SK-N-SH (cell line): Measurements from ENCODE around the gene MRRF. TPM values are rescaled to one million over a fixed set of nuclear protein-coding genes. Genes with fewer than 3 reads are reported as not detected.
A peak's percentile ranks its signal among the peaks of the same experiment; 100 is the strongest.

Experiments used
- CTCF ChIA-PET: fragments of 300-600, 350-600 bp; formaldehyde crosslinking; extraction: SDS; loops from one replicate; lab custom pipeline; 2021; lab: Yijun Ruan, JAX
- POLR2A ChIA-PET: fragments of 350-600 bp; sonication (Branson Sonifier 250); formaldehyde crosslinking; extraction: SDS; loops from one replicate; lab custom pipeline; 2020; ENCODE audit warnings: antibody characterized with exemption, inconsistent platforms; lab: Yijun Ruan, JAX
- DNase-seq: peaks from one replicate; pipeline ENCODE4 v3.0.0; 2012
- H2AFZ ChIP-seq: fragments of 200-600 bp; sonication (generic); 2 replicates; pipeline ENCODE4 v1.8.1; 2016; ENCODE audit warnings: antibody characterized with exemption, mild to moderate bottlenecking, low read depth
- H3F3A ChIP-seq: fragments of 200-600 bp; sonication (generic); replicated peaks from 2 replicates; pipeline ENCODE3; 2016; ENCODE audit warnings: antibody characterized with exemption, mild to moderate bottlenecking; ENCODE audit not compliant: insufficient read depth
- H3K27ac ChIP-seq, 2 experiments: fragments of 200-500 bp in 1 of 2; fragments of 200-600 bp in 1 of 2; sonication (Bioruptor generic) in 1 of 2; sonication (generic), shearing (Covaris generic) in 1 of 2; 2 replicates each; pipeline versions ENCODE4 v1.5.1 to v1.6.1; 2014 to 2016; ENCODE audit warnings: low read depth in 2 of 2, inconsistent platforms in 1 of 2, low read length in 1 of 2, mild to moderate bottlenecking in 1 of 2, mixed read lengths in 1 of 2
- H3K27me3 ChIP-seq: fragments of 200-600 bp; sonication (generic), shearing (Covaris generic); 2 replicates; pipeline ENCODE4 v1.6.1; 2016; ENCODE audit warnings: mixed run types; ENCODE audit not compliant: insufficient read depth
- H3K36me3 ChIP-seq, 2 experiments: fragments of 200-500 bp in 1 of 2; fragments of 200-600 bp in 1 of 2; sonication (Bioruptor generic) in 1 of 2; sonication (generic) in 1 of 2; replicated peaks in 1 of 2; 2 replicates each; pipeline versions ENCODE3 to v1.5.1; 2014 to 2016; ENCODE audit warnings: low read length in 1 of 2, mild to moderate bottlenecking in 1 of 2; ENCODE audit not compliant: insufficient read depth in 2 of 2, control insufficient read depth in 1 of 2
- H3K4me1 ChIP-seq, 2 experiments: fragments of 200-500 bp in 1 of 2; fragments of 200-600 bp in 1 of 2; sonication (Bioruptor generic) in 1 of 2; sonication (generic), shearing (Covaris generic) in 1 of 2; 2 replicates each; pipeline versions ENCODE4 v1.5.1 to v1.6.1; 2014 to 2016; ENCODE audit warnings: low read depth in 1 of 2, low read length in 1 of 2, mixed run types in 1 of 2; ENCODE audit not compliant: insufficient read depth in 2 of 2, control insufficient read depth in 1 of 2
- H3K4me2 ChIP-seq: fragments of 200-600 bp; sonication (generic), shearing (Covaris generic); 2 replicates; pipeline ENCODE4 v1.6.1; 2017; ENCODE audit warnings: mixed run types
- H3K4me3 ChIP-seq, 2 experiments: fragments of 200-500 bp in 1 of 2; fragments of 200-600 bp in 1 of 2; sonication (Bioruptor generic) in 1 of 2; sonication (generic), shearing (Covaris generic) in 1 of 2; 2 replicates each; pipeline versions ENCODE4 v1.5.1 to v1.8.1; 2014 to 2016; ENCODE audit warnings: low read depth in 2 of 2, inconsistent platforms in 1 of 2, low read length in 1 of 2, mild to moderate bottlenecking in 1 of 2, mixed read lengths in 1 of 2, moderate library complexity in 1 of 2
- H3K79me2 ChIP-seq: fragments of 200-600 bp; sonication (generic); 2 replicates; pipeline ENCODE4 v1.8.1; 2017; ENCODE audit warnings: mild to moderate bottlenecking; ENCODE audit not compliant: insufficient read depth
- H3K9ac ChIP-seq: fragments of 200-600 bp; sonication (generic); 2 replicates; pipeline ENCODE4 v1.6.1; 2017; ENCODE audit warnings: mixed run types
- H3K9me2 ChIP-seq: fragments of 200-600 bp; sonication (generic); 2 replicates; pipeline ENCODE4 v1.6.1; 2017; ENCODE audit warnings: mixed run types
- H3K9me3 ChIP-seq: fragments of 200-600 bp; sonication (generic); 2 replicates; pipeline ENCODE4 v1.6.1; 2017; ENCODE audit warnings: mixed run types, mild to moderate bottlenecking, moderate library complexity
- H4K20me1 ChIP-seq: fragments of 200-600 bp; sonication (generic); 2 replicates; pipeline ENCODE4 v1.6.1; 2017; ENCODE audit warnings: mild to moderate bottlenecking, mixed run types; ENCODE audit not compliant: insufficient read depth
- CHD2 ChIP-seq: fragments of 150-350 bp; IDR thresholded peaks from 2 replicates; pipeline ENCODE4 v1.6.1; 2018; ENCODE audit warnings: low read length; ENCODE audit not compliant: partially characterized antibody
- CTCF ChIP-seq: fragments of 200-600 bp; sonication (generic); IDR thresholded peaks from 2 replicates; pipeline ENCODE4 v1.6.1; 2017; ENCODE audit warnings: antibody characterized with exemption, mild to moderate bottlenecking, moderate library complexity
- ELF1 ChIP-seq: IDR thresholded peaks from 2 replicates; pipeline ENCODE4 v1.4.0; 2012
- EP300 ChIP-seq, 2 experiments: IDR thresholded peaks; 2 replicates each; pipeline versions ENCODE4 v1.4.0 to v1.6.1; 2012; ENCODE audit warnings: borderline replicate concordance in 1 of 2, low read depth in 1 of 2, low read length in 1 of 2
- EZH2phosphoT487 ChIP-seq: fragments of 200-600 bp; sonication (generic); IDR thresholded peaks from 2 replicates; pipeline ENCODE4 v1.6.1; 2017; ENCODE audit warnings: low read depth, mixed run types, mild to moderate bottlenecking, antibody characterized with exemption, moderate library complexity, borderline replicate concordance
- FOSL2 ChIP-seq: IDR thresholded peaks from 2 replicates; pipeline ENCODE4 v1.4.0; 2012; ENCODE audit warnings: low read depth, mild to moderate bottlenecking, moderate library complexity, borderline replicate concordance
- GATA2 ChIP-seq: sonication (generic); formaldehyde crosslinking; IDR thresholded peaks from 2 replicates; pipeline ENCODE4 v1.5.0; 2020; ENCODE audit warnings: mild to moderate bottlenecking, missing genetic modification reagents
- JUND ChIP-seq: IDR thresholded peaks from 2 replicates; pipeline ENCODE4 v1.4.0; 2012
- MXI1 ChIP-seq: IDR thresholded peaks from 2 replicates; pipeline ENCODE4 v1.6.1; 2012; ENCODE audit warnings: mild to moderate bottlenecking, low read depth, low read length, improper control_type of control experiment
- PBX3 ChIP-seq: IDR thresholded peaks from 2 replicates; pipeline ENCODE4; 2012
- POLR2AphosphoS5 ChIP-seq: IDR thresholded peaks from 2 replicates; pipeline ENCODE4 v1.6.1; 2012; ENCODE audit warnings: low read depth, low read length
- REST ChIP-seq: IDR thresholded peaks from 2 replicates; pipeline ENCODE4 v1.6.1; 2012; ENCODE audit warnings: mild to moderate bottlenecking, low read depth, low read length, moderate library complexity
- SIN3A ChIP-seq: IDR thresholded peaks from 2 replicates; pipeline ENCODE4 v1.6.1; 2012; ENCODE audit warnings: low read depth, mild to moderate bottlenecking, low read length, moderate library complexity, borderline replicate concordance
- SMC3 ChIP-seq: IDR thresholded peaks from 2 replicates; pipeline ENCODE4 v1.6.1; 2012; ENCODE audit warnings: low read depth, low read length, improper control_type of control experiment
- USF1 ChIP-seq: IDR thresholded peaks from 2 replicates; pipeline ENCODE4 v1.4.0; 2012; ENCODE audit warnings: low read depth, borderline replicate concordance
- WGBS: methylation state at CpG from one replicate; pipeline ENCODE4 v1.1.6; 2017; ENCODE audit warnings: low lambda C conversion rate; 5-methylcytosine and 5-hydroxymethylcytosine counted together
- polyA plus RNA-seq, 3 experiments: library from polyadenylated mRNA; depleted of rRNA; stranded (reverse); fragments of >200 nt; gene quantifications; 2 replicates each; pipeline ENCODE4 v1.2.3, GENCODE V29; 2012

Gene MRRF
- polyA plus RNA-seq, 1 of the 3 experiments (the other 2 are of a cell fraction), result 35.1 TPM

- peak; percentile 26; the same call in 1 of the 2 replicates for TF ChIP-seq REST
- peak; percentile 63 for TF ChIP-seq CHD2
- TF ChIP-seq GATA2 (CRISPR knock-in tag), result no peak
- no peak for TF ChIP-seq EZH2phosphoT487
- peak; percentile 93 for TF ChIP-seq MXI1
- TF ChIP-seq PBX3, result no peak
- no peak for TF ChIP-seq SMC3
- no peak for TF ChIP-seq FOSL2
Measured at GRCh38 chr9:122264360-122265148, at the start of gene MRRF, which contains the start of gene RBM18 (continued).

GRCh38 chr9:122215663-122216062 lies 49.0 kb upstream of the MRRF start:
- Histone ChIP-seq H3K79me2 (no peaks in the 10 kb centered on the region), H3K4me1 (peaks cover 0 to 18% of the 10 kb centered on the region in 2 experiments; a peak in 2 of 4 replicates), H3K9me2 (no peaks in the 10 kb centered on the region), H3K4me3 (no peak overlapping the region), H3K27ac (no peak overlapping the region), H3F3A (peaks cover 7% of the 10 kb centered on the region), H4K20me1 (no peaks in the 10 kb centered on the region), H3K9ac (no peak overlapping the region), H3K27me3 (peaks cover 94% of the 10 kb centered on the region), H3K4me2 (no peak overlapping the region), H3K9me3 (no peaks in the 10 kb centered on the region), H3K36me3 (no peaks in the 10 kb centered on the region), H2AFZ (no peak overlapping the region)
- no peak for DNase-seq
- no peak for TF ChIP-seq POLR2AphosphoS5
- TF ChIP-seq JUND, result no peak
- no peak for TF ChIP-seq ELF1
- TF ChIP-seq USF1, result no peak
- no peak for TF ChIP-seq MXI1
- TF ChIP-seq SIN3A, result no peak
- no peak for TF ChIP-seq CTCF
- no peak for TF ChIP-seq EP300 (IDR thresholded peaks at IDR 0.05; ENCODE audit: borderline replicate concordance in 1 of 2, low read depth in 1 of 2, low read length in 1 of 2)
- no CpG with 5 or more reads among the region's 1 CpG for WGBS
- ChIA-PET CTCF (interaction anchor here (1.0 to 1.6 kb wide), 3 partner anchors 76 to 92 kb away, joined by 3 to 4 read pairs (median 3); no protein-coding TSS in a partner anchor), POLR2A (no interaction called here)
